GM23338 (cell line): ENCODE measurements around the gene TXNRD1. TPM values are rescaled to one million over a fixed set of nuclear protein-coding genes. Genes with fewer than 3 reads are reported as not detected.

Experiments
- ATAC-seq: fragments of 200-7000 bp; cut with Tn5 transposase; 3 replicates; pipeline ENCODE4 v1.9.1; 2020
- DNase-seq: peaks from one replicate; pipeline ENCODE4 v3.0.0-alpha.2; 2015; ENCODE audit warnings: low spot score
- H2AFZ ChIP-seq: fragments of 200-600 bp; sonication (generic); 2 replicates; pipeline ENCODE4 v1.8.0; 2016; ENCODE audit warnings: antibody characterized with exemption, mild to moderate bottlenecking, moderate library complexity
- H3F3A ChIP-seq: fragments of 200-600 bp; sonication (generic); replicated peaks from 2 replicates; pipeline ENCODE4 v1.8.0; 2017; ENCODE audit warnings: antibody characterized with exemption, mixed run types, low read depth
- H3K27ac ChIP-seq: fragments of 200-600 bp; sonication (generic); 2 replicates; pipeline ENCODE4 v1.6.1; 2016; ENCODE audit warnings: low read depth
- H3K27me3 ChIP-seq: fragments of 200-600 bp; sonication (generic); 2 replicates; pipeline ENCODE4 v1.8.0; 2016; ENCODE audit warnings: mild to moderate bottlenecking, mixed run types, moderate library complexity; ENCODE audit not compliant: insufficient read depth
- H3K36me3 ChIP-seq: fragments of 200-600 bp; sonication (generic); 2 replicates; pipeline ENCODE4 v1.8.0; 2016; ENCODE audit warnings: mild to moderate bottlenecking; ENCODE audit not compliant: insufficient read depth
- H3K4me1 ChIP-seq: fragments of 200-600 bp; sonication (generic); 2 replicates; pipeline ENCODE4 v1.8.0; 2016; ENCODE audit warnings: mild to moderate bottlenecking, moderate library complexity; ENCODE audit not compliant: insufficient read depth
- H3K4me2 ChIP-seq: fragments of 200-600 bp; sonication (generic); 2 replicates; pipeline ENCODE4 v1.7.1; 2017; ENCODE audit warnings: mixed run types
- H3K4me3 ChIP-seq: fragments of 200-600 bp; sonication (generic); 2 replicates; pipeline ENCODE4 v1.6.1; 2016; ENCODE audit warnings: mixed run types
- H3K79me2 ChIP-seq: fragments of 200-600 bp; sonication (generic); replicated peaks from 2 replicates; pipeline ENCODE4 v1.8.0; 2017; ENCODE audit warnings: mild to moderate bottlenecking; ENCODE audit not compliant: insufficient read depth
- H3K9me2 ChIP-seq: fragments of 200-600 bp; sonication (generic); 2 replicates; pipeline ENCODE4 v1.8.0; 2017; ENCODE audit not compliant: insufficient read depth
- H4K20me1 ChIP-seq: fragments of 200-600 bp; sonication (generic); replicated peaks from 2 replicates; pipeline ENCODE4 v1.8.0; 2017; ENCODE audit warnings: mild to moderate bottlenecking; ENCODE audit not compliant: insufficient read depth
- H3K27ac Mint-ChIP-seq: 2 replicates; pipeline ENCODE4 v1.8.0; 2020; ENCODE audit warnings: inconsistent platforms, mild to moderate bottlenecking, moderate library complexity, mixed read lengths
- H3K27me3 Mint-ChIP-seq: 3 replicates; pipeline ENCODE4 v1.8.0; 2022; ENCODE audit warnings: low read depth, mild to moderate bottlenecking, moderate library complexity, mixed read lengths, inconsistent platforms; ENCODE audit not compliant: insufficient read depth, poor library complexity
- H3K36me3 Mint-ChIP-seq: 3 replicates; pipeline ENCODE4 v1.8.0; 2021; ENCODE audit warnings: low read depth, mild to moderate bottlenecking, inconsistent platforms, moderate library complexity, mixed read lengths
- H3K4me1 Mint-ChIP-seq: 3 replicates; pipeline ENCODE4 v1.8.0; 2020; ENCODE audit warnings: mild to moderate bottlenecking, inconsistent platforms, mixed read lengths
- H3K4me3 Mint-ChIP-seq: 3 replicates; pipeline ENCODE4 v1.8.0; 2021; ENCODE audit warnings: moderate library complexity, mild to moderate bottlenecking, inconsistent platforms, mixed read lengths
- H3K9me3 Mint-ChIP-seq: 3 replicates; pipeline ENCODE4 v1.8.0; 2020; ENCODE audit warnings: moderate library complexity, mild to moderate bottlenecking, inconsistent platforms, mixed read lengths
- CREB1 ChIP-seq: fragments of 250-450 bp; sonication (Bioruptor Pico); IDR thresholded peaks from 2 replicates; pipeline ENCODE4 v1.5.0; 2020; ENCODE audit warnings: low read depth, mild to moderate bottlenecking, moderate library complexity
- EZH2phosphoT487 ChIP-seq: fragments of 200-600 bp; sonication (generic); IDR thresholded peaks from one replicate; pipeline ENCODE4 v1.8.1; 2018; ENCODE audit warnings: antibody characterized with exemption; ENCODE audit not compliant: unreplicated experiment
- JUNB ChIP-seq: IDR thresholded peaks from one replicate; pipeline ENCODE4 v1.6.1; 2016; ENCODE audit warnings: antibody characterized with exemption; ENCODE audit not compliant: unreplicated experiment
- POLR2AphosphoS5 ChIP-seq: IDR thresholded peaks from 2 replicates; pipeline ENCODE4 v1.6.1; 2016; ENCODE audit warnings: antibody characterized with exemption, low read depth
- ZNF114 ChIP-seq: fragments of 250-450 bp; sonication (Bioruptor Pico); IDR thresholded peaks from 2 replicates; pipeline ENCODE4 v1.5.0; 2020; ENCODE audit warnings: mild to moderate bottlenecking, moderate library complexity
- ZNF331 ChIP-seq: fragments of 250-450 bp; sonication (Bioruptor Pico); IDR thresholded peaks from 2 replicates; pipeline ENCODE4 v1.5.0; 2020; ENCODE audit warnings: low read depth, mild to moderate bottlenecking, moderate library complexity
- polyA plus RNA-seq: library from polyadenylated mRNA; unstranded; fragments of >200 nt; fragmentation: Nextera tagmentation; extraction: Ambion mirVana; gene quantifications from 2 replicates; pipeline ENCODE4 v1.2.1, GENCODE V29; 2016
- total RNA-seq: library from RNA; depleted of rRNA; stranded (reverse); fragments of >200 nt; shearing (Covaris generic); gene quantifications from 2 replicates; pipeline ENCODE4 v1.2.3, GENCODE V29; 2014
- TF ChIP-seq, protein P1 (sequence below): fragments of 250-450 bp; sonication (Bioruptor Pico); IDR thresholded peaks from 2 replicates; pipeline ENCODE4 v1.5.0; 2020; ENCODE audit warnings: mild to moderate bottlenecking, moderate library complexity
- TF ChIP-seq, protein P2 (sequence below): IDR thresholded peaks from 2 replicates; pipeline ENCODE4 v1.6.1; 2016; ENCODE audit warnings: antibody characterized with exemption
- TF ChIP-seq, protein P3 (sequence below), 2 experiments: fragments of 200-600 bp in 1 of 2; sonication (generic) in 1 of 2; conservative IDR thresholded peaks; 2 replicates each; pipeline versions ENCODE4 v1.5.1 to v1.6.1; 2016 to 2017; ENCODE audit warnings: antibody characterized with exemption in 2 of 2, low read depth in 2 of 2, mild to moderate bottlenecking in 2 of 2, moderate library complexity in 1 of 2

Gene TXNRD1
- total and polyA plus RNA-seq, 2 experiments from 2014 or later, result 115 to 127 TPM

DNA sequence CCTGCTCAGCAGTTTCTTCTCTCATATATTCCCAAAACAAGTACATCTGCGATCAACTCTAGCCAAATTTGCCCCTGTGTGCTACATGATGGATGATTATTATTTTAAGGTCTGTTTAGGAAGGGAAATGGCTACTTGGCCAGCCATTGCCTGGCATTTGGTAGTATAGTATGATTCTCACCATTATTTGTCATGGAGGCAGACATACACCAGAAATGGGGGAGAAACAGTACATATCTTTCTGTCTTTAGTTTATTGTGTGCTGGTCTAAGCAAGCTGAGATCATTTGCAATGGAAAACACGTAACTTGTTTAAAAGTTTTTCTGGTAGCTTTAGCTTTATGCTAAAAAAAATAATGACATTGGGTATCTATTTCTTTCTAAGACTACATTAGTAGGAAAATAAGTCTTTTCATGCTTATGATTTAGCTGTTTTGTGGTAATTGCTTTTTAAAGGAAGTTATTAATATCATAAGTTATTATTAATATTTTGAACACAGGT is 133.5 kb downstream of the TXNRD1 start:
- Mint-ChIP-seq H3K27ac (peak overlapping the region; percentile 18; the same call in 1 of the 2 replicates), H3K4me3 (no peak overlapping the region), H3K27me3 (peaks cover 4% of the 10 kb centered on the region), H3K4me1 (peaks cover 34% of the 10 kb centered on the region), H3K36me3 (peaks cover 39% of the 10 kb centered on the region), H3K9me3 (no peaks in the 10 kb centered on the region)
- peaks cover 12% of the 10 kb centered on the region for H4K20me1 ChIP-seq
- no peak overlapping the region for H2AFZ ChIP-seq
- H3K79me2 ChIP-seq, result peaks cover 6% of the 10 kb centered on the region
- DNase-seq (no peak), ATAC-seq (no peak)
- H3K27ac ChIP-seq, result no peak overlapping the region
- H3K27me3 ChIP-seq, result no peaks in the 10 kb centered on the region
- peaks cover 35% of the 10 kb centered on the region for H3K4me1 ChIP-seq
- no peak overlapping the region for H3K4me3 ChIP-seq
- H3K9me2 ChIP-seq, result no peaks in the 10 kb centered on the region
- no peak overlapping the region for H3K4me2 ChIP-seq
- no peaks in the 10 kb centered on the region for H3F3A ChIP-seq
- H3K36me3 ChIP-seq, result peaks cover 15% of the 10 kb centered on the region; the same call in 1 of the 2 replicates
- TF ChIP-seq, protein P1, sequence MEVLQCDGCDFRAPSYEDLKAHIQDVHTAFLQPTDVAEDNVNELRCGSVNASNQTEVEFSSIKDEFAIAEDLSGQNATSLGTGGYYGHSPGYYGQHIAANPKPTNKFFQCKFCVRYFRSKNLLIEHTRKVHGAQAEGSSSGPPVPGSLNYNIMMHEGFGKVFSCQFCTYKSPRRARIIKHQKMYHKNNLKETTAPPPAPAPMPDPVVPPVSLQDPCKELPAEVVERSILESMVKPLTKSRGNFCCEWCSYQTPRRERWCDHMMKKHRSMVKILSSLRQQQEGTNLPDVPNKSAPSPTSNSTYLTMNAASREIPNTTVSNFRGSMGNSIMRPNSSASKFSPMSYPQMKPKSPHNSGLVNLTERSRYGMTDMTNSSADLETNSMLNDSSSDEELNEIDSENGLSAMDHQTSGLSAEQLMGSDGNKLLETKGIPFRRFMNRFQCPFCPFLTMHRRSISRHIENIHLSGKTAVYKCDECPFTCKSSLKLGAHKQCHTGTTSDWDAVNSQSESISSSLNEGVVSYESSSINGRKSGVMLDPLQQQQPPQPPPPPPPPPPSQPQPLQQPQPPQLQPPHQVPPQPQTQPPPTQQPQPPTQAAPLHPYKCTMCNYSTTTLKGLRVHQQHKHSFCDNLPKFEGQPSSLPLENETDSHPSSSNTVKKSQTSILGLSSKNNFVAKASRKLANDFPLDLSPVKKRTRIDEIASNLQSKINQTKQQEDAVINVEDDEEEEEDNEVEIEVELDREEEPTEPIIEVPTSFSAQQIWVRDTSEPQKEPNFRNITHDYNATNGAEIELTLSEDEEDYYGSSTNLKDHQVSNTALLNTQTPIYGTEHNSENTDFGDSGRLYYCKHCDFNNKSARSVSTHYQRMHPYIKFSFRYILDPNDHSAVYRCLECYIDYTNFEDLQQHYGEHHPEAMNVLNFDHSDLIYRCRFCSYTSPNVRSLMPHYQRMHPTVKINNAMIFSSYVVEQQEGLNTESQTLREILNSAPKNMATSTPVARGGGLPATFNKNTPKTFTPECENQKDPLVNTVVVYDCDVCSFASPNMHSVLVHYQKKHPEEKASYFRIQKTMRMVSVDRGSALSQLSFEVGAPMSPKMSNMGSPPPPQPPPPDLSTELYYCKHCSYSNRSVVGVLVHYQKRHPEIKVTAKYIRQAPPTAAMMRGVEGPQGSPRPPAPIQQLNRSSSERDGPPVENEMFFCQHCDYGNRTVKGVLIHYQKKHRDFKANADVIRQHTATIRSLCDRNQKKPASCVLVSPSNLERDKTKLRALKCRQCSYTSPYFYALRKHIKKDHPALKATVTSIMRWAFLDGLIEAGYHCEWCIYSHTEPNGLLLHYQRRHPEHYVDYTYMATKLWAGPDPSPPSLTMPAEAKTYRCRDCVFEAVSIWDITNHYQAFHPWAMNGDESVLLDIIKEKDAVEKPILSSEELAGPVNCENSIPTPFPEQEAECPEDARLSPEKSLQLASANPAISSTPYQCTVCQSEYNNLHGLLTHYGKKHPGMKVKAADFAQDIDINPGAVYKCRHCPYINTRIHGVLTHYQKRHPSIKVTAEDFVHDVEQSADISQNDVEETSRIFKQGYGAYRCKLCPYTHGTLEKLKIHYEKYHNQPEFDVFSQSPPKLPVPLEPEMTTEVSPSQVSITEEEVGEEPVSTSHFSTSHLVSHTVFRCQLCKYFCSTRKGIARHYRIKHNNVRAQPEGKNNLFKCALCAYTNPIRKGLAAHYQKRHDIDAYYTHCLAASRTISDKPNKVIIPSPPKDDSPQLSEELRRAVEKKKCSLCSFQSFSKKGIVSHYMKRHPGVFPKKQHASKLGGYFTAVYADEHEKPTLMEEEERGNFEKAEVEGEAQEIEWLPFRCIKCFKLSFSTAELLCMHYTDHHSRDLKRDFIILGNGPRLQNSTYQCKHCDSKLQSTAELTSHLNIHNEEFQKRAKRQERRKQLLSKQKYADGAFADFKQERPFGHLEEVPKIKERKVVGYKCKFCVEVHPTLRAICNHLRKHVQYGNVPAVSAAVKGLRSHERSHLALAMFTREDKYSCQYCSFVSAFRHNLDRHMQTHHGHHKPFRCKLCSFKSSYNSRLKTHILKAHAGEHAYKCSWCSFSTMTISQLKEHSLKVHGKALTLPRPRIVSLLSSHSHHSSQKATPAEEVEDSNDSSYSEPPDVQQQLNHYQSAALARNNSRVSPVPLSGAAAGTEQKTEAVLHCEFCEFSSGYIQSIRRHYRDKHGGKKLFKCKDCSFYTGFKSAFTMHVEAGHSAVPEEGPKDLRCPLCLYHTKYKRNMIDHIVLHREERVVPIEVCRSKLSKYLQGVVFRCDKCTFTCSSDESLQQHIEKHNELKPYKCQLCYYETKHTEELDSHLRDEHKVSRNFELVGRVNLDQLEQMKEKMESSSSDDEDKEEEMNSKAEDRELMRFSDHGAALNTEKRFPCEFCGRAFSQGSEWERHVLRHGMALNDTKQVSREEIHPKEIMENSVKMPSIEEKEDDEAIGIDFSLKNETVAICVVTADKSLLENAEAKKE (CRISPR knock-in tag), result no peak

DNA sequence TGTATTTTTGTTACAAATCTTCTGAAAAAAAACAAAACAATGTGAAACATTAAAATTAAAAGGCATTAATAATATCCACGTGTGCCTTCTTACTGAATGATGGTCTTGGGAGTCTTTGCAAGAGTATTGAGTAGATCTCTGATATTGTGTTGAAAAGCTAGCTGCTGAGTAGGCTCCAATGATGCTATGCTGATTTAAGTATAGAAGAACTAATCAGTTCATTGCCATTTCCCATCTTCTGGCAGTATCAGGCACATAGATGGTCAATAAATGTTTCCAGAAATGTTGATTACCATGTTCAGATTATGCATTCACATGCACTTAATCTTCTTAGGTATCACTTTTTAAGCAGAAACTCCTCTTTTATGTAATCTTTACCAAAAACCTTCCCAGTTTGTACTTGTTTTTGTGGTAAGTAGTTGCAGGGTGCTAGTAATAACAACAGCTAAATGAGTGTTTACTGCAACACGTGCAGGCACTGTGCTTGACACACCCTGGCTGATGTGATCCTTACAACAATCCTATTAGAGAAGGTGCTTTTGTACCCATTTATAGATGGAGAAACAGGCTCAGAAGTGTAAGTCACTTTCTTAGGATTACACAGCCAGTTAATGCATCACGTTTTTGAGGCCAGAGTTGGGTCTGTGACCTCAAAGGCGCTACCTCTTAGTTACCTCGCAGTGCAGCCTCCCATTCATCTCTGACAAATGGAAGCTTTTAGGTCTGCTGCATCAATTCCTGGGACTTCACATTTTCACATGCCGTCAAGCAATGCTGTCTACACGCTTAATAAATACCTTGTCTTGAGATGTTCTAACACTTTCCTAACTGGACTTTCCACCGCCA is 134.9 kb downstream of the TXNRD1 start:
- ATAC-seq (no peak), DNase-seq (no peak)
- Mint-ChIP-seq H3K4me3 (no peak overlapping the region; the same call in 2 of the 3 replicates), H3K27ac (peak overlapping the region; percentile 87), H3K9me3 (no peaks in the 10 kb centered on the region), H3K36me3 (peaks cover 43% of the 10 kb centered on the region), H3K27me3 (peaks cover 6% of the 10 kb centered on the region), H3K4me1 (peaks cover 32% of the 10 kb centered on the region)
- H3K27ac ChIP-seq, result peak overlapping the region; percentile 29; the same call in 1 of the 2 replicates
- peak overlapping the region; percentile 40 for H3K4me2 ChIP-seq
- H3K4me1 ChIP-seq, result peaks cover 35% of the 10 kb centered on the region
- H2AFZ ChIP-seq, result no peak overlapping the region
- H3K9me2 ChIP-seq, result no peaks in the 10 kb centered on the region
- H4K20me1 ChIP-seq, result peaks cover 9% of the 10 kb centered on the region
- H3K79me2 ChIP-seq, result peaks cover 6% of the 10 kb centered on the region
- no peak overlapping the region for H3K4me3 ChIP-seq
- H3F3A ChIP-seq, result no peaks in the 10 kb centered on the region
- H3K27me3 ChIP-seq, result no peaks in the 10 kb centered on the region
- peaks cover 15% of the 10 kb centered on the region; the same call in 1 of the 2 replicates for H3K36me3 ChIP-seq
- no peak for TF ChIP-seq EZH2phosphoT487
- no peak for TF ChIP-seq CREB1
- no peak for TF ChIP-seq ZNF331
- TF ChIP-seq, protein P2, sequence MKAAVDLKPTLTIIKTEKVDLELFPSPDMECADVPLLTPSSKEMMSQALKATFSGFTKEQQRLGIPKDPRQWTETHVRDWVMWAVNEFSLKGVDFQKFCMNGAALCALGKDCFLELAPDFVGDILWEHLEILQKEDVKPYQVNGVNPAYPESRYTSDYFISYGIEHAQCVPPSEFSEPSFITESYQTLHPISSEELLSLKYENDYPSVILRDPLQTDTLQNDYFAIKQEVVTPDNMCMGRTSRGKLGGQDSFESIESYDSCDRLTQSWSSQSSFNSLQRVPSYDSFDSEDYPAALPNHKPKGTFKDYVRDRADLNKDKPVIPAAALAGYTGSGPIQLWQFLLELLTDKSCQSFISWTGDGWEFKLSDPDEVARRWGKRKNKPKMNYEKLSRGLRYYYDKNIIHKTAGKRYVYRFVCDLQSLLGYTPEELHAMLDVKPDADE, result no peak
- TF ChIP-seq, protein P3, sequence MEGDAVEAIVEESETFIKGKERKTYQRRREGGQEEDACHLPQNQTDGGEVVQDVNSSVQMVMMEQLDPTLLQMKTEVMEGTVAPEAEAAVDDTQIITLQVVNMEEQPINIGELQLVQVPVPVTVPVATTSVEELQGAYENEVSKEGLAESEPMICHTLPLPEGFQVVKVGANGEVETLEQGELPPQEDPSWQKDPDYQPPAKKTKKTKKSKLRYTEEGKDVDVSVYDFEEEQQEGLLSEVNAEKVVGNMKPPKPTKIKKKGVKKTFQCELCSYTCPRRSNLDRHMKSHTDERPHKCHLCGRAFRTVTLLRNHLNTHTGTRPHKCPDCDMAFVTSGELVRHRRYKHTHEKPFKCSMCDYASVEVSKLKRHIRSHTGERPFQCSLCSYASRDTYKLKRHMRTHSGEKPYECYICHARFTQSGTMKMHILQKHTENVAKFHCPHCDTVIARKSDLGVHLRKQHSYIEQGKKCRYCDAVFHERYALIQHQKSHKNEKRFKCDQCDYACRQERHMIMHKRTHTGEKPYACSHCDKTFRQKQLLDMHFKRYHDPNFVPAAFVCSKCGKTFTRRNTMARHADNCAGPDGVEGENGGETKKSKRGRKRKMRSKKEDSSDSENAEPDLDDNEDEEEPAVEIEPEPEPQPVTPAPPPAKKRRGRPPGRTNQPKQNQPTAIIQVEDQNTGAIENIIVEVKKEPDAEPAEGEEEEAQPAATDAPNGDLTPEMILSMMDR (conservative IDR thresholded peaks at IDR 0.05; ENCODE audit: low read depth in 2 of 2), result no peak
- TF ChIP-seq JUNB, result no peak
- TF ChIP-seq POLR2AphosphoS5, result no peak
- TF ChIP-seq ZNF114, result no peak
